SU-DHL-6 (cell line): Measurements from ENCODE around the gene SAMD14.

Source experiments
- H2AFZ ChIP-seq: fragments of 200-600 bp; sonication (generic); 2 replicates; pipeline ENCODE4 v1.6.1; 2014; ENCODE audit warnings: low read depth, mild to moderate bottlenecking, moderate library complexity, mixed read lengths, antibody characterized with exemption, low read length; ENCODE audit not compliant: severe bottlenecking
- H3F3A ChIP-seq: fragments of 200-600 bp; shearing (Covaris generic); 2 replicates; pipeline ENCODE4 v1.6.0; 2016; ENCODE audit warnings: antibody characterized with exemption, mild to moderate bottlenecking; ENCODE audit not compliant: insufficient read depth
- H3K27ac ChIP-seq: fragments of 200-600 bp; sonication (generic); 2 replicates; pipeline ENCODE4 v1.5.1; 2016; ENCODE audit warnings: low read depth, mild to moderate bottlenecking, low read length, moderate library complexity, mixed read lengths
- H3K27me3 ChIP-seq: fragments of 200-600 bp; sonication (generic), shearing (Covaris generic); 2 replicates; pipeline ENCODE4 v1.6.0; 2014; ENCODE audit warnings: mild to moderate bottlenecking, low read length
- H3K36me3 ChIP-seq: fragments of 200-600 bp; sonication (generic); 2 replicates; pipeline ENCODE4 v1.6.1; 2014; ENCODE audit warnings: mild to moderate bottlenecking, low read length, mixed read lengths
- H3K4me2 ChIP-seq: fragments of 300-600, 200-600 bp; shearing (Covaris generic), sonication (generic); 2 replicates; pipeline ENCODE4 v1.6.0; 2014; ENCODE audit warnings: low read length, low read depth, mild to moderate bottlenecking; ENCODE audit not compliant: poor library complexity, severe bottlenecking
- H3K4me3 ChIP-seq: fragments of 200-600 bp; sonication (generic); 2 replicates; pipeline ENCODE4 v1.5.1; 2014; ENCODE audit warnings: antibody characterized with exemption, low read length, mild to moderate bottlenecking, mixed read lengths; ENCODE audit not compliant: insufficient read depth, poor library complexity, severe bottlenecking
- H3K79me2 ChIP-seq: fragments of 200-600 bp; sonication (generic); 2 replicates; pipeline ENCODE4 v1.6.1; 2014; ENCODE audit warnings: mild to moderate bottlenecking, low read length, moderate library complexity; ENCODE audit not compliant: insufficient read depth
- H3K9ac ChIP-seq: fragments of 200-600 bp; sonication (generic); 2 replicates; pipeline ENCODE4 v1.7.0; 2014; ENCODE audit warnings: mild to moderate bottlenecking, low read length
- H3K9me2 ChIP-seq: fragments of 200-600 bp; sonication (generic); replicated peaks from 2 replicates; pipeline ENCODE4 v1.6.1; 2014; ENCODE audit warnings: low read length; ENCODE audit not compliant: insufficient read depth
- H3K9me3 ChIP-seq: fragments of 200-600 bp; sonication (generic); 2 replicates; pipeline ENCODE4 v1.6.1; 2014; ENCODE audit warnings: low read length, mixed read lengths; ENCODE audit not compliant: insufficient read depth
- H4K20me1 ChIP-seq: fragments of 200-600 bp; sonication (generic); 2 replicates; pipeline ENCODE4 v1.6.1; 2014; ENCODE audit warnings: low read depth, mild to moderate bottlenecking, antibody characterized with exemption, low read length, moderate library complexity, mixed read lengths
- CTCF ChIP-seq: fragments of 200-600 bp; sonication (generic); IDR thresholded peaks from one replicate; pipeline ENCODE4 v1.5.1; 2017; ENCODE audit warnings: antibody characterized with exemption, mild to moderate bottlenecking, low read length, moderate library complexity; ENCODE audit not compliant: insufficient read depth, poor library complexity, severe bottlenecking
- EZH2phosphoT487 ChIP-seq: fragments of 200-600 bp; sonication (generic), shearing (Covaris generic); conservative IDR thresholded peaks from 2 replicates; pipeline ENCODE4 v1.6.1; 2018; ENCODE audit warnings: mild to moderate bottlenecking, antibody characterized with exemption, low read length, moderate library complexity, mixed read lengths

The SAMD14 gene

DNA sequence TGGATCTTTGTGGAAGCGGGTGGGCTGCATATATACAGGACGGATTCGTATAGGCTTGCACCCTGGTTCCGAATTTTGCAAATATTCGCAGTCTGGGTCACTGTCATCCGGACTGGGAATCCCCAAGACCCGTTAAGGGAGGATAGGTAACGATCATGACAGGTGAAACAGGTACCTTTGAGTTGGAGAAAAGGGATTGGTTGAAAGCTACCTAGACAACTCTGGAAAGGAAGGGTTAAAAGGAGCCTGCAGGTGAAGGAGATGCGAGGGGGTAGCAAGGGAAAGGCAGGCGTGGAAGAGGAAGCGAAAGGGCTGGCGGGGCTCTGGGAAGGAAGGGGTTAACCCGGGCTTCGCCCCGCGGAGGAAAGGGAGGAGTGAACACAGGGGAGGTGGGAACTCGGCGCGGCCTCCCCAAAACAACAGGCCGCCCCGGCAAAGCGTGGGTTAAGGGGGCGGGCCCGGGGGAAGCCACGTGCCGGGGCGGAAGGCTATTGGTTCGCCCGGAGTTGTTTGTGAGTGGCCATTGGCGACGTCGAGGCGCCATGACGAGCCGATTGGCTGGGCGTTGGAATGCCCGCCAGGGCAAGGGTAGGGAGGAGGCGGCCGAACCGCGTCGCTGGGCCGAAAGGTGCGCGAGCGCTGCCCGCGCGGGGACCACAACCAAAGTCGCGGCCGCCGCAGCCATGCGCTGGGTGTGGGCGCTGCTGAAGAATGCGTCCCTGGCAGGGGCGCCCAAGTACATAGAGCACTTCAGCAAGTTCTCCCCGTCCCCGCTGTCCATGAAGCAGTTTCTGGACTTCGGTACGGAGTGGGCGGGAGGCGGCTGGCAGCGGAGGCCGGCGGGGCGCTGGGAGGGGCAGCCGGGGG lies 35.0 kb downstream of the SAMD14 start, which contains the start of gene PDK2:
Gene PDK2, plus strand, starts transcription at position 599 of the 867 bp plus-strand sequence. Its CDS starts 85 bp downstream, at position 684.
- Histone ChIP-seq H3K9me2 (no peaks in the 10 kb centered on the region), H4K20me1 (no peaks in the 10 kb centered on the region), H3K27ac (no peak within 1 kb of the TSS), H2AFZ (no peak within 1 kb of the TSS), H3K9me3 (no peaks in the 10 kb centered on the region), H3K4me3 (no peak within 1 kb of the TSS), H3K36me3 (no peaks in the 10 kb centered on the region), H3K79me2 (no peaks in the 10 kb centered on the region), H3K4me2 (peak within 1 kb of the TSS; percentile 15), H3K27me3 (no peaks in the 10 kb centered on the region), H3K9ac (no peak within 1 kb of the TSS), H3F3A (no peaks in the 10 kb centered on the region)
- TF ChIP-seq EZH2phosphoT487 (no peak), CTCF (no peak)

DNA sequence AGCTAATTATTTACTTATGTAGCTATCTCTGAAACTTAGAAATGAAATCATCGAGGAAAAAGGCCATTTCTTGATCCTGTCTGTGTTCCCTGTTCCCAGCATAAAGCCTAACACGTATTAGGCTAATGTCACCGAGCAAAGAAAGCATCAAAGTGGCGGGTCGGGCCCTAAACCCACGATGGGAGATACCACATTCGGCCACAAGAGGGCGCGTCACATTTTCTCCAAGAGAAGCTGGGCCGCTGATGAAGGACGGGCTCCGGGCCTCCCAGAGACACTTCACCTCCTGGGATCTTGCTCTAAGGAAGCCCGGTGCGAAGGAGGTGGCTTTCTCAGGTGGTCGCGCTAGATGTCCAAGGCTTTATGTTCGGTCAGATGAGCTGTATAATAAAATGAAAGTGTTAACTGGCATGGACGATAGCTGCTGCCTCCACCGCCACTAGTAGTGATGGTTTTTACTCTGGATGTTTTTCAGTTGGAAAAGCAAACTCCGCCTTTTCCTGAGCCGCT lies 35.7 kb downstream of the SAMD14 start:
- no peaks in the 10 kb centered on the region for H3K79me2 ChIP-seq
- H3F3A ChIP-seq = no peaks in the 10 kb centered on the region
- peak overlapping the region; percentile 6 for H3K4me2 ChIP-seq
- H3K4me3 ChIP-seq = no peak overlapping the region
- no peak overlapping the region for H3K9ac ChIP-seq
- no peaks in the 10 kb centered on the region for H4K20me1 ChIP-seq
- H3K9me3 ChIP-seq = no peaks in the 10 kb centered on the region
- H3K9me2 ChIP-seq = no peaks in the 10 kb centered on the region
- H3K27ac ChIP-seq = no peak overlapping the region
- H3K36me3 ChIP-seq = no peaks in the 10 kb centered on the region
- no peak overlapping the region for H2AFZ ChIP-seq
- TF ChIP-seq CTCF (peak; percentile 86), EZH2phosphoT487 (no peak)
- no peaks in the 10 kb centered on the region for H3K27me3 ChIP-seq

- Histone ChIP-seq H4K20me1 (no peaks in the 10 kb centered on the region), H3K9me2 (no peaks in the 10 kb centered on the region), H3K9me3 (no peaks in the 10 kb centered on the region), H3K4me3 (no peak overlapping the region), H2AFZ (no peak overlapping the region), H3K27me3 (no peaks in the 10 kb centered on the region), H3K79me2 (no peaks in the 10 kb centered on the region), H3K9ac (no peak overlapping the region), H3F3A (no peaks in the 10 kb centered on the region), H3K36me3 (no peaks in the 10 kb centered on the region), H3K27ac (no peak overlapping the region), H3K4me2 (no peak overlapping the region)
- TF ChIP-seq CTCF = no peak
- no peak for TF ChIP-seq EZH2phosphoT487
These were observed 36.2 kb downstream of the SAMD14 start for GRCh38 chr17:50093807-50094206.
